GM18951 (cell line): Measurements from ENCODE around the gene FAM131C.

ENCODE experiments used
- POLR2A ChIP-seq: IDR thresholded peaks from 4 replicates; pipeline ENCODE4 v1.6.1; 2011; ENCODE audit warnings: mild to moderate bottlenecking; ENCODE audit not compliant: insufficient read length, insufficient read depth; ENCODE audit errors: extremely low read depth
- in situ Hi-C: fragments of 300-500 bp; cut with MboI; formaldehyde crosslinking; loops from one replicate; pipeline ENCODE4 v1.12.0; 2022; ENCODE audit warnings: low sequenced_read_pairs, mixed read lengths, inconsistent platforms; ENCODE audit not compliant: unreplicated experiment

Gene FAM131C

GRCh38 chr1:16013908-16014258, 59.6 kb downstream of the FAM131C start:
- TF ChIP-seq POLR2A, result no peak
- in situ Hi-C loops, result no loop called here

GRCh38 chr1:16013220-16013907, 60.1 kb downstream of the FAM131C start:
- in situ Hi-C loops, result no loop called here
- no peak for TF ChIP-seq POLR2A

- TF ChIP-seq POLR2A, result no peak
- in situ Hi-C loops, result no loop called here
These were observed 60.7 kb downstream of the FAM131C start for GRCh38 chr1:16012590-16013219.

GRCh38 chr1:16011936-16012589, 61.4 kb downstream of the FAM131C start:
- in situ Hi-C loops, result no loop called here
- no peak for TF ChIP-seq POLR2A

- in situ Hi-C loops, result no loop called here
- no peak for TF ChIP-seq POLR2A
These were observed 62.6 kb downstream of the FAM131C start for GRCh38 chr1:16010837-16011236.

- in situ Hi-C loops, result loop anchor here (10.0 kb wide), 1 partner anchor 205 kb away; the partner anchor contains the start of gene UQCRHL
- no peak for TF ChIP-seq POLR2A
These were observed 63.8 kb downstream of the FAM131C start for GRCh38 chr1:16009678-16010077.

- no peak for TF ChIP-seq POLR2A
- in situ Hi-C loops, result loop anchor here (10.0 kb wide), 1 partner anchor 204 kb away; the partner anchor contains the start of gene UQCRHL
These were observed 64.4 kb downstream of the FAM131C start for GRCh38 chr1:16009030-16009460.
